GM18861 (cell line): ENCODE measurements around the gene ZNF749.
"Not testable (repeated sequence)": the region's sequence is repeated elsewhere in the genome, so short reads cannot be mapped to it uniquely, and the experiment has no call there.

Experiments
- ATAC-seq: cut with Tn5 transposase; IDR thresholded peaks from one replicate; pipeline ENCODE4 v1.9.1; 2021; ENCODE audit not compliant: unreplicated experiment

The ZNF749 gene

DNA sequence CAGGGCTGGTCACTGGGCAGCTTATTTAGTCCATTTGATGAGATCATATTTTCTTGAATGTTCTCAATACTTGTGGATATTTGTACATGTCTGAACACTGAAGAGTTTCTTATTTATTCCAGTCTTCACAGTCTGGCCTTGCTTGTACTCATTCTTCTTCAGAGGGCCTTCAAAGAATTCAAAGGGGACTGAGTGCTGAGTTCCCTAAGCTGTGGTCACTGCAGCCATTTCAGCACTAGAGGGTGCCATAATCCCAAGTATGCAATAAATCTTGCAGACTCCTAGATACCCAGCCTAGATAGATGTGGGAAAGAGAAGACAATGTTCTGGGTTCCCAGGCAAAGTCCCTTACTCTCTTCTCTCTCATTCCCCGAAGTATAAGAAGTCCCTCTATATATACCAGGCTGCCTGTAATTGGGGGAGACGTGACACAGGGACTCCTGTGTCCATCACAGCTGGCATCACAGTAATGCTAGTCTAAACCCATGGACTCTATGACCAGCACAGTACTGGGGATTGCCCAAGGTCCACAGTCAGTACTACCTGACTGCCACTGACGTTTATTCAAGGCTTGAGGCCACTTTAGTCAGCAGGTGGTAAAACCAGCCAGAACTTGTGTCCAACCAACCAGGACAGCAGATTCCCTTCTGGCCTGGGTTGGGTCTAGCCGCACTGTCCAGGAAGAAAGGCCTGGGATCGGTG, 30.7 kb downstream of the ZNF749 start:
- ATAC-seq, result no peak

GRCh38 chr19:57466489-57466888, 31.4 kb downstream of the ZNF749 start:
- ATAC-seq, result no peak

DNA sequence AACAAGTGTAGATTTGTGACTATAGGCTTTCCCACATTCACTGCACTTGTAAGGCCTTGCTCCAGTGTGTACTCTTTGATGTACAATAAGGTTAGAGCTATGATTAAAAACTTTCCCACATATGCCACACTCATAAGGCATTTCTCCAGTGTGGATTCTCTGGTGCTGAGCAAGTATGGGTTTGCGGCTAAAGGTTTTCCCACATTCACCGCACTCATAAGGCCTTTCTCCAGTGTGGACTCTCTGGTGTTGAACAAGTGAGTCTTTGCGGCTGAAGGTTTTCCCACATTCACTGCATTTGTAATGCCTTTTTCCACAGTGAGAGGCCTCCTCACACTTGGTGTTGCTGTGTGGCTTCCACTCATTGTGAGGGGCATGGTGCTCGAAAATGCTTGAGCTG, 38.5 kb downstream of the ZNF749 start:
- no peak for ATAC-seq

- peak; percentile 73 for ATAC-seq
Observed at GRCh38 chr19:57477191-57478008, 42.3 kb downstream of the ZNF749 start, which contains the start of gene ZNF772. Gene ZNF772, minus strand, starts transcription at chr19:57477566. Its CDS starts 257 bp downstream, at chr19:57477309.

- ATAC-seq, result peak; percentile 92
Observed at GRCh38 chr19:57487477-57488298, 52.6 kb downstream of the ZNF749 start, which contains the start of gene ZNF419. Gene ZNF419, plus strand, starts transcription at chr19:57487750. Its CDS starts 201 bp downstream, at chr19:57487951.

GRCh38 chr19:57488299-57488644, 53.1 kb downstream of the ZNF749 start:
- not testable (repeated sequence) for ATAC-seq
